Transverse colon (tissue), 4 donors: ENCODE data around the gene CELSR1. TPM values are rescaled to one million over a fixed set of nuclear protein-coding genes. Genes with fewer than 3 reads are reported as not detected.

Source experiments
- DNase-seq: peaks from one replicate; pipeline ENCODE4 v3.0.0-alpha.2; 2019
- H3K27ac ChIP-seq, 4 donors: fragments of 200-600 bp; sonication (generic); 2 replicates each; pipeline ENCODE4 v1.5.1; 2016 to 2018; ENCODE audit warnings: inconsistent platforms in 4 of 4
- H3K27me3 ChIP-seq: fragments of 200-600 bp; sonication (generic); 2 replicates; pipeline ENCODE4 v1.5.1; 2017; ENCODE audit warnings: inconsistent platforms
- H3K36me3 ChIP-seq, 4 donors: fragments of 200-600 bp; sonication (generic); 2 replicates each; pipeline ENCODE4 v1.5.1; 2017 to 2019; ENCODE audit warnings: inconsistent platforms in 4 of 4
- H3K4me1 ChIP-seq, 4 donors: fragments of 200-600 bp; sonication (generic); 2 replicates each; pipeline ENCODE4 v1.5.1; 2017 to 2020; ENCODE audit warnings: inconsistent platforms in 4 of 4
- H3K4me3 ChIP-seq, 4 donors: fragments of 200-600 bp; sonication (generic); 1 replicate in 1 of 4; 2 replicates in 3 of 4; pipeline versions ENCODE4 v1.5.1 to v1.6.1; 2017 to 2019; ENCODE audit warnings: inconsistent platforms in 4 of 4
- H3K9me3 ChIP-seq, 2 donors: fragments of 200-600 bp; sonication (generic); 2 replicates each; pipeline ENCODE4 v1.5.1; 2017 to 2019; ENCODE audit warnings: inconsistent platforms in 2 of 2
- EP300 ChIP-seq: sonication (generic); formaldehyde crosslinking; IDR thresholded peaks from one replicate; pipeline ENCODE4 v1.6.1; 2017; ENCODE audit warnings: antibody characterized with exemption, low read depth
- POLR2A ChIP-seq: fragments of 450-650 bp; IDR thresholded peaks from one replicate; pipeline ENCODE4 v1.6.1; 2016; ENCODE audit warnings: antibody characterized with exemption, mild to moderate bottlenecking, moderate library complexity
- POLR2AphosphoS5 ChIP-seq, 3 donors: sonication (generic); formaldehyde crosslinking; IDR thresholded peaks; one replicate each; pipeline ENCODE4 v1.6.1; 2016; ENCODE audit warnings: antibody characterized with exemption in 3 of 3
- WGBS, 2 donors: methylation state at CpG; one replicate each; pipeline ENCODE4 v1.1.5; 2018; ENCODE audit warnings: low coverage in 1 of 2; 5-methylcytosine and 5-hydroxymethylcytosine counted together
- in situ Hi-C, 4 donors: fragments of 200-750 bp; cut with MboI; loops; one replicate each; pipeline versions ENCODE4 v1.15.0 to v1.15.1; 2017; ENCODE audit warnings: low sequenced_read_pairs in 3 of 4, low pct_ligation_motif_present in 1 of 4, low pct_unique_long_range_greater_than_20kb in 1 of 4
- intact Hi-C: fragments of 100-400 bp; cut with DNase I; formaldehyde crosslinking; loops from one replicate; pipeline ENCODE4 v1.15.1; 2023; ENCODE audit warnings: low total_unique reads
- total RNA-seq, 4 donors: library from RNA; depleted of rRNA; stranded (reverse); fragments of >200 nt; gene quantifications; one replicate each; pipeline ENCODE4 v1.1.0, GENCODE V29; 2016
- TF ChIP-seq, protein P1 (sequence below), 5 experiments: fragments of 200-600 bp in 3 of 5; fragments of 450-650 bp in 2 of 5; sonication (generic) in 3 of 5; IDR thresholded peaks; 1 replicate in 2 of 5; 2 replicates in 3 of 5; pipeline ENCODE4 v1.5.1; 2016 to 2017; ENCODE audit warnings: antibody characterized with exemption in 5 of 5, inconsistent platforms in 3 of 5, mild to moderate bottlenecking in 2 of 5, moderate library complexity in 1 of 5

CELSR1 gene
- total RNA-seq, 4 donors from 2014 or later = 0.96 to 2.5 (median 1.4) TPM

DNA sequence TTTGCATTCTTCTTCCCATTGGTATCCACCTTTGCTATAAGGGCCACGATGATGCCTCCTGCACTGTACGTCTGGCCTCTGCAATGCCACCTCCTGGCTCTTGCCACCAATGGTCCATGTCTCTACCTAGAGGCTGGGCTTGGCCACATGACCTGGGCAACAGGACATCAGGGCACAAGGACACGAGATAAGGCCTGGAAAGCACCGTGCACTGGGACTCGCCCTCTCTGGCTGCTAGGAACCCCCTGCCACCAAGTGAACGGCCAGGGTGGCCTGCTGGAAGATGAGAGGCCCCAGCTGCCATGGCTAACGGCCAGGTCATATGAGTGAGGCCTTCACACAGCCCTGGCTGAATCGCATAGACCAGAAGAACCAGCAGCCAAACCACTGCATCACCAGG is 114.5 kb downstream of the CELSR1 start:
- in situ Hi-C loops = no loop called here
- Histone ChIP-seq H3K27ac (no peak overlapping the region), H3K36me3 (no peaks in the 10 kb centered on the region), H3K27me3 (no peaks in the 10 kb centered on the region), H3K4me1 (no peaks in the 10 kb centered on the region), H3K4me3 (no peak overlapping the region), H3K9me3 (no peaks in the 10 kb centered on the region)
- DNase-seq = no peak
- TF ChIP-seq EP300 (no peak), POLR2A (no peak), POLR2AphosphoS5 (IDR thresholded peaks at IDR 0.05) (no peak)
- TF ChIP-seq, protein P1, sequence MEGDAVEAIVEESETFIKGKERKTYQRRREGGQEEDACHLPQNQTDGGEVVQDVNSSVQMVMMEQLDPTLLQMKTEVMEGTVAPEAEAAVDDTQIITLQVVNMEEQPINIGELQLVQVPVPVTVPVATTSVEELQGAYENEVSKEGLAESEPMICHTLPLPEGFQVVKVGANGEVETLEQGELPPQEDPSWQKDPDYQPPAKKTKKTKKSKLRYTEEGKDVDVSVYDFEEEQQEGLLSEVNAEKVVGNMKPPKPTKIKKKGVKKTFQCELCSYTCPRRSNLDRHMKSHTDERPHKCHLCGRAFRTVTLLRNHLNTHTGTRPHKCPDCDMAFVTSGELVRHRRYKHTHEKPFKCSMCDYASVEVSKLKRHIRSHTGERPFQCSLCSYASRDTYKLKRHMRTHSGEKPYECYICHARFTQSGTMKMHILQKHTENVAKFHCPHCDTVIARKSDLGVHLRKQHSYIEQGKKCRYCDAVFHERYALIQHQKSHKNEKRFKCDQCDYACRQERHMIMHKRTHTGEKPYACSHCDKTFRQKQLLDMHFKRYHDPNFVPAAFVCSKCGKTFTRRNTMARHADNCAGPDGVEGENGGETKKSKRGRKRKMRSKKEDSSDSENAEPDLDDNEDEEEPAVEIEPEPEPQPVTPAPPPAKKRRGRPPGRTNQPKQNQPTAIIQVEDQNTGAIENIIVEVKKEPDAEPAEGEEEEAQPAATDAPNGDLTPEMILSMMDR (IDR thresholded peaks at IDR 0.05) = no peak
- intact Hi-C loops = no loop called here
- 77 to 90% methylated on average over 2 to 8 of the region's 8 CpGs for WGBS, 2 donors

DNA sequence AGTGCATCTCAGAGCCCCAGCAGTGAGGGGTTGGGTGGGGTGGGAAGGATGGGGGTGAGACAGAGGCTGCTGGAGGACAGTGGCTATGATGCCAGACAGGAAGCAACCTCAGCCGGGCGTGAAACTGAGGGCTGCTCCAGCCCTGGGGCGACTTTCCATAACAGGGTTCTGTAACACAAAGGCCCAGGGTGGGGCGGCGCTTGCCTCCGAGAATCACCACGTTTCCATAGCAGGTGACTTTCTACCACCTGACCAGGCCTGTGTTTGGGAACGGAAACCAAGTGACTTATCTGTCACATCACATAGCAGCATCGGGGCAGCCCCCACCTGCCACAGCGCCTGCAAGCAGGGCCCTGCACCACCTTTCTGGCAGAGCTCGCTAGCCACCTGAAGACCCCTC is 116.2 kb downstream of the CELSR1 start:
- no peak for TF ChIP-seq POLR2AphosphoS5 (IDR thresholded peaks at IDR 0.05)
- no peak for TF ChIP-seq EP300
- intact Hi-C loops (no loop called here), in situ Hi-C loops (no loop called here)
- H3K4me1 ChIP-seq = no peaks in the 10 kb centered on the region
- no peaks in the 10 kb centered on the region for H3K9me3 ChIP-seq
- no peaks in the 10 kb centered on the region for H3K27me3 ChIP-seq
- DNase-seq = no peak
- H3K27ac ChIP-seq = no peak overlapping the region
- H3K4me3 ChIP-seq = no peak overlapping the region
- H3K36me3 ChIP-seq = no peaks in the 10 kb centered on the region
- 70% methylated on average over 11 of the region's 11 CpGs; no CpG with 5 or more reads in 1 of the 2 donors for WGBS, 2 donors

DNA sequence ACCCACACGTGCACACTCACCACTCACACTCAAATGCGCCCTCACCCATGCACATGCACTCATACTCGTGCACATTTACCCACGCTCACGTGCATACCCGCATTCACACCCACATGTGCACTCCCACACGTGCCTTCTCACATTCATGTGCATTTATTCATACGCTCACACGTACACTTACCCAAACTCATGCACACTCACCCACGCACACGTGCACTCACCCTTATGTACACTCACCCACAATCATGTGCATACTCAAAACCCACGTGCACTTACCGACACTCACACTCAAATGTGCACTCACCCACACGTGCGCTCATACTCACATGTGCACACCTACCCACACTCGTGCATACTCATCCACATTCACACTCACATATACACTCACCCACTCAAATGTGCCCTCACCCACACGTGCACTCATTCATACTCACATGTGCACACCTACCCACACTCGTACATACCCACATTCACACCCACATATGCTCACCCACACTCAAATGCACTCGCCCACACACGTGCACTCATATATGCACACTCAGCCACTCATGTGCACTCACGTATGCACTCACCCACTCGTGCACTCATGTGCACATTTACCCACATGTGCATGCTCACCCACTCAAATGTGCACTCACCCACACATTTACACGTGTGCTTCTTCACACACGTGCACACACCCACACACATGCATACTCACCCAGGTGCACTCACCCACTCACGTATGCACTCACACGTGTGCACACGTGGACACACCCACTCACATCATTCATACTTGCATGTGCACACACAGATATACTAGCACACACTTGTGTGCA is 117.5 kb downstream of the CELSR1 start:
- no peak for DNase-seq
- in situ Hi-C loops = no loop called here

DNA sequence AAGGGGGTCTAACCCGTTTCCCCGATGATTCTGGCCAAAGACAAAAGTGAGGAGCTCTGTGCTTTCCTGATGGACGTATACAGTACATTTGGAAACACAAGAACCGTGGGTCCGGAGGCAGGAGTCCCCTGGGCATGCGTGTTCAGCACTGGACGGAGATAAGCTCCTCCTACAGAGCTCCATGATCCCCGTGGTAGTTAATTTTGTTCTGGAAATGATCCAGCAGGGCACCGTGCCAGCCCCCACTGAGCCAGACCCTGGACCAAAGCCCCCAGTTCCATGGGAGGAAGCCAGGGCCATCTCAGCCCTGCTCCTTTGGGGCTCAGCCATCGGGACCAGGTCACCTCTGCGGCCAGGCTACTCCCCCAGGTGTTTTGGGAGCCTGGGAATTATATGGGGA is 118.6 kb downstream of the CELSR1 start:
- intact Hi-C loops (no loop called here), in situ Hi-C loops (no loop called here)
- no peaks in the 10 kb centered on the region for H3K27me3 ChIP-seq
- peaks cover 0 to 5% (median 1%) of the 10 kb centered on the region in 4 donors for H3K4me1 ChIP-seq
- no peak overlapping the region for H3K4me3 ChIP-seq
- TF ChIP-seq EP300 (no peak), POLR2AphosphoS5 (IDR thresholded peaks at IDR 0.05) (no peak), POLR2A (no peak)
- TF ChIP-seq, protein P1 (IDR thresholded peaks at IDR 0.05) = no peak
- H3K36me3 ChIP-seq = no peaks in the 10 kb centered on the region
- no peaks in the 10 kb centered on the region for H3K9me3 ChIP-seq
- no peak overlapping the region for H3K27ac ChIP-seq
- WGBS, 2 donors = 69% methylated on average over 11 of the region's 11 CpGs; no CpG with 5 or more reads in 1 of the 2 donors
- DNase-seq = no peak

More for the DNA sequence above, 117.5 kb downstream of the CELSR1 start:
- no peaks in the 10 kb centered on the region for H3K4me1 ChIP-seq
- no peak overlapping the region for H3K4me3 ChIP-seq
- H3K27ac ChIP-seq = no peak overlapping the region
- intact Hi-C loops = no loop called here
- TF ChIP-seq, protein P1 (IDR thresholded peaks at IDR 0.05) = no peak
- TF ChIP-seq POLR2AphosphoS5 (IDR thresholded peaks at IDR 0.05) = no peak
- TF ChIP-seq POLR2A = no peak
- TF ChIP-seq EP300 = no peak
- no peaks in the 10 kb centered on the region for H3K9me3 ChIP-seq
- no peaks in the 10 kb centered on the region for H3K36me3 ChIP-seq
- H3K27me3 ChIP-seq = no peaks in the 10 kb centered on the region
- WGBS, 2 donors = 93 to 96% methylated on average over 12 to 27 of the region's 27 CpGs
